Measurements from ENCODE around the gene SHF. TPM values are rescaled to one million over a fixed set of nuclear protein-coding genes. Genes with fewer than 3 reads are reported as not detected.

Gene SHF, protein sequence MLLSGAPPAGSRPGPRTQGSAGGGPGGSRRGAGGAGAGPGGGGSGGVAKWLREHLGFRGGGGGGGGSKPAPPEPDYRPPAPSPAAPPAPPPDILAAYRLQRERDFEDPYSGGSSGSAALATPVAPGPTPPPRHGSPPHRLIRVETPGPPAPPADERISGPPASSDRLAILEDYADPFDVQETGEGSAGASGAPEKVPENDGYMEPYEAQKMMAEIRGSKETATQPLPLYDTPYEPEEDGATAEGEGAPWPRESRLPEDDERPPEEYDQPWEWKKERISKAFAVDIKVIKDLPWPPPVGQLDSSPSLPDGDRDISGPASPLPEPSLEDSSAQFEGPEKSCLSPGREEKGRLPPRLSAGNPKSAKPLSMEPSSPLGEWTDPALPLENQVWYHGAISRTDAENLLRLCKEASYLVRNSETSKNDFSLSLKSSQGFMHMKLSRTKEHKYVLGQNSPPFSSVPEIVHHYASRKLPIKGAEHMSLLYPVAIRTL
- 0.38 and 0.78 TPM in 2 replicates for total RNA-seq

GRCh38 chr15:45187894-45188830, at the start of gene SHF:
Gene SHF, minus strand, starts transcription at chr15:45187966. Its CDS starts 15 bp downstream, at chr15:45187951.

GRCh38 chr15:45129651-45130129, 58.1 kb downstream of the SHF start, which contains the start of the genes DUOX1 and DUOXA1:
Gene DUOX1, plus strand, starts transcription at chr15:45129994. Its CDS starts 1,973 bp downstream, at chr15:45131967.
Gene DUOXA1, minus strand, starts transcription at chr15:45129879. Its CDS starts 6,865 bp downstream, at chr15:45123014.

Other genes starting within 250 kb of the SHF start
- gene TERB2, start 231.3 kb downstream of the SHF start, total RNA-seq = not detected in 2 replicates
- gene SORD, start 164.8 kb downstream of the SHF start, total RNA-seq = 33.2 and 54.3 TPM in 2 replicates
- gene DUOX2, start 73.8 kb downstream of the SHF start, total RNA-seq = 0.39 TPM in 1 of 2 replicates, not detected in the other
- gene DUOXA2, start 73.6 kb downstream of the SHF start, total RNA-seq = not detected in 2 replicates
- gene DUOXA1, start 58.1 kb downstream of the SHF start, total RNA-seq = 16.4 and 30.6 TPM in 2 replicates
- 14.2 and 22.7 TPM in 2 replicates for gene DUOX1, start 58.0 kb downstream of the SHF start, total RNA-seq
- gene SLC28A2, start 64.3 kb upstream of the SHF start, total RNA-seq = not detected in 2 replicates
- gene GATM, start 190.6 kb upstream of the SHF start, total RNA-seq = 0.61 TPM in 1 of 2 replicates, not detected in the other

Measured in hair follicular keratinocyte (primary cell).